ENCODE measurements around the gene FBXL14. TPM values are rescaled to one million over a fixed set of nuclear protein-coding genes. Genes with fewer than 3 reads are reported as not detected.

FBXL14 gene, protein sequence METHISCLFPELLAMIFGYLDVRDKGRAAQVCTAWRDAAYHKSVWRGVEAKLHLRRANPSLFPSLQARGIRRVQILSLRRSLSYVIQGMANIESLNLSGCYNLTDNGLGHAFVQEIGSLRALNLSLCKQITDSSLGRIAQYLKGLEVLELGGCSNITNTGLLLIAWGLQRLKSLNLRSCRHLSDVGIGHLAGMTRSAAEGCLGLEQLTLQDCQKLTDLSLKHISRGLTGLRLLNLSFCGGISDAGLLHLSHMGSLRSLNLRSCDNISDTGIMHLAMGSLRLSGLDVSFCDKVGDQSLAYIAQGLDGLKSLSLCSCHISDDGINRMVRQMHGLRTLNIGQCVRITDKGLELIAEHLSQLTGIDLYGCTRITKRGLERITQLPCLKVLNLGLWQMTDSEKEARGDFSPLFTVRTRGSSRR
- total RNA-seq (2022; extraction: Qiagen RNA extraction): 8.1 to 13.3 TPM (median 11.8 TPM) in 5 replicates

DNA sequence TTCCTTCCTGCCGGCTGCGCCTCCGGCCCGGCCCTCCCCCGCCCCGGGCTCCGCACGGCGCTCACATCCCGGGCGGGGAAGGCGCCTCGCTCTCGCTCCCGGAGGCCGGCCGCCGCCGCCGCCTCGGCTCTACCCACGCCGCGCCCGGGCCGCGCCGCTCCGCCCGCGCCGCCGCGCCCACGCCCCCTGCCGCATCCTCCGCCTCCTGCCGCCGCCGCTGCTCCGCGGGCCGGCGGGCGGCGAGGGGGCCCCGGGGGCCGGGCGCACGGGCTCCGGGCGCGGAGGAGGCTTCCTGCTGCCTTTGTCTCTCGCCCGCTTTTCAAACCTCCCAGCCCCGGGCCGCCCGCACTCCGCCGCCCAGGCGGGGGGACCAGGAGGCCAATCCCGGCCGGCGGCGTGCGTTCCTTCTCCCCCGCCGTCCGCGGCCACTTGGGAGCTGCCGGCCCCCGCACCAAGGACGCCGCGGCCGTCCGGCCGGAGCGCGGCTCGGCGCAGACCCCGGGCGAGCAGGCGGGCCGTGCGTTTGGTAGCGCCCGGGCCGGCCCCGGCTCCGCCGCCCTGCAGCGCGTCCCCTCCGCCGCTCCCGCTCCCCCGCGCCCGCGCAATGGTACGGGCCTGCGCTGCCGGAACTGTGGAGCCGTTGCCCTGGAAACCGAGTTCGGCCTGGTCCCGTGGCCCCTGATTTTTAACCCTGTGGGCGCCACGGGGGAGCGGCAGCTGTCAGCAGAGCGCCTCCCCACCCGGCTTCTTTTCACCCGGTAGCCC, at the start of gene FBXL14:
Gene FBXL14, minus strand, starts transcription at position 321 of the 765 bp plus-strand sequence. CDS start 515 bp downstream, outside the sequence.

DNA sequence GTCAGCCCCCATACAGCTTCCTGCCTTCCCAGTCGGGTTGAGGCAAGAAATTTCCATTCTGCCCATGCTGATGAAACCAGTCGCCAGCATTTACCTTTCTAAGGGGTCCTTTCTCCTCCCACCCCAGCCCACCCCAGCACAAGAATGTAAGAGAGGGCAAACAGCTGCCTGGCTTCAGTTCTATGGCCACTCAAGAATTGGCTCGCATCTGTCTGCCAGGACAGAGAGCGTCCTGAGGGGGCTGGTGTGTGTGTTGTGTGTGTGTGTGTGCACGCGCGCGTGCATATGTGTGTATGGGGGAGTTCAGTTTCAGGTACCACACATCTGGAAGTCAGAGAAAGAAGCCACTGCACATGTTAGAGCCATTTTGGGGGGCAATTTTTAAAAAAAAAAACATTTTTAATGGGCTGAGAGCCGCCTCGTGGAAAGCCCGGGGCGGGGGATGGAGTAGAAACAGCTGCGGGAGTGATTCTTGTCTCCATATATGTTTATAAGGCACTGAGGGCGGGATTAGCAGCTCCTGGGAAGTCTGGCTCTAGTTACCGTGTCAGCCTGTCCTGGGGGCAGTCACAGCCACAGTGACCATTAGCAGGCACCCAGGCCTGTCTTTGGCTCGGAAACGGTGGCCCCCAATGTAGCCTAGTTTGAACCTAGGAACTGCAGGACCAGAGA, 34.4 kb upstream of the FBXL14 start, which contains the start of gene WNT5B:
Gene WNT5B, plus strand, starts transcription at position 566 of the 672 bp plus-strand sequence. CDS start 2,124 bp downstream, outside the sequence.

Other genes starting within 250 kb of the FBXL14 start
- 2.4 to 3.4 TPM (median 2.6 TPM) in 5 replicates for gene WNT5B, start 34.6 kb upstream of the FBXL14 start, total RNA-seq (2022; extraction: Qiagen RNA extraction)
- gene ADIPOR2, start 96.5 kb upstream of the FBXL14 start, total RNA-seq (2022; extraction: Qiagen RNA extraction): 57.2 to 69.3 TPM (median 62.8 TPM) in 5 replicates
- gene LRTM2, start 226.0 kb upstream of the FBXL14 start, total RNA-seq (2022; extraction: Qiagen RNA extraction): 0.02 to 0.09 TPM (median 0.05 TPM) in 4 of 5 replicates, not detected in the other

All from A549 treated with AZD2906 at 1 μM for 4 hours (cell line).